Mesenteric fat pad (tissue), 1 donor: ENCODE results near the gene OPCML. TPM values are rescaled to one million over a fixed set of nuclear protein-coding genes. Genes with fewer than 3 reads are reported as not detected.

Experiments
- DNase-seq: peaks from one replicate; pipeline ENCODE4 v3.0.0-alpha.2; 2020; ENCODE audit warnings: low spot score
- total RNA-seq: library from RNA; stranded (reverse); fragmentation: NEBNext Ultra II Directional; extraction: Animal tissue kit (Norgen Biotek cat#: 25700); gene quantifications from one replicate; pipeline ENCODE4 v1.2.1, GENCODE V29; 2021
- donor health status: DM: yes; HTN: yes; CAD: no.

The OPCML gene
- total RNA-seq, 1 donor from 2014 or later = 0.39 TPM

DNA sequence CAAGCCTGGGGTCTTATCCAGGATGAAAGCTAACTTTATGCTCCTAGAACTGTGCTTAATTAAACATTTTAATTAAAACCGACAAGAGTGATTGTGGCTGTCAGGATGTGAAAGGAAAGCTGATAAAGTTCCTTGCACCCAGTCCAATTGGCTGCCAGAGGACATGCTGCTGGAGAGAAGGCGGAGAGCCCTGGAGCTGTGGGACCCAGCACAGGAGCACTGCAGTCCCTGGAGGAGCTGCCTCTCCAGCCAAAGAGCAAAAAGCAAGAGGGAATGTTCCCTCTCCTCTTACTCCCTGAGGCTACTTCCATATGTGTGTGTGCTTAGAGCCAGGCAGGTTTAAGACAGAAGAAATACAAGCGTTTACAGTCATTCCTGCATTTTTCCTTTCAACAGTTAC lies 118.6 kb downstream of the OPCML start:
- DNase-seq = no peak

DNA sequence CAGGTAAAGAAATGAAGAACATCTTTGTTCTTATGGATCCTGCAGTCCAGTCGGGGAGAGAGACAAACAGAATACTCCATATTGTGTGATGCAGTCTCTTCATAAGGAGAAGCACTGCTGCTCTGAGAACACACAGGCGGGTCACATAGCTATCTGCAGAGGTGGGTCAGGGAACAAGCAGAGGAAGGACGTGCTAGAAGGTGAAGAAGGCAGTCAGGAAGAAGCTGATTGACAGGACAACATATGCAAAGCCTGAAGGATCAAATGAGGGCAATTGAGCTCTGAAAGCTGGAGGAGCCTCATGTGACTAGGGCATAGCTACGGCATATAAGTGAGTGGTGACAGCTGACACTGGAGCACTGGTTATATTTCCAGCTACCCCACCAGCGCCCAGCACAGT lies 122.5 kb downstream of the OPCML start:
- DNase-seq = no peak

DNA sequence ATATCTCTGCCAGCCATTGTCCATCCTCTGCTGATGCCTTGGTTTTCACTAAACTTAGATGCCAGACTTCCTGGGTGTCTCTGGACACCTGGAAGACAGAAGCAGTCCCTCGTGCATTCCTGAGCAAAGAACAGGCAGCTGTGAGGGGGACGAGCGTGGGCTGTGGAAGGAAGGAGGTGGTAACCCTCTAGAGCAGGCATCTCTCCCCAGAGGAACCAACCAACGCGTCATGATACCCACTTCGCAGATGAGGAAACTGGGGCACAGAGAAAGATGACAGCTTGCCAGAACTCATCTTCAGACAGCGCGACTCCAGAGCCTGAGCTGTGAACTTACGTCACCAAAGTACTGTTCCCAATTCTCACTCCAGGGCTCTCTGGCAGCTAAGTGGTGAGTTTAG lies 123.4 kb downstream of the OPCML start:
- DNase-seq = no peak

DNA sequence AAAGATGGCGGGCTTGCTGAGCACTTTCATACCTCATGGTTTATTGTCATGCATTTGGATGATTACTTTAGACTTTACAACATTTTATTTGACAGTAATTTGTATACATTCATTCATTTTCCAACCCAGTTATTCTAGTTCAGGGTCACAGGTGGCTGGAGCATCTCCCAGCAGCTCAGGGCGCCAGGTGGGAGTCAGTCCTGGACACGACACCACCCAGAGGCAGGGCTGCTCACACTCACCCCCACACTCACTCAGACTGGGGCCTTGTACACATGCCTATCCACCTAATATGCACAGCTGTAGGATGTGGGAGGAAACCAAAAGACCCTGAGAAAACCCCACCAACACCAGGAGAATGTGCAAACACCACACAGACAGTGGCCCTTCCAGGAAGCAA lies 123.9 kb downstream of the OPCML start:
- no peak for DNase-seq

DNA sequence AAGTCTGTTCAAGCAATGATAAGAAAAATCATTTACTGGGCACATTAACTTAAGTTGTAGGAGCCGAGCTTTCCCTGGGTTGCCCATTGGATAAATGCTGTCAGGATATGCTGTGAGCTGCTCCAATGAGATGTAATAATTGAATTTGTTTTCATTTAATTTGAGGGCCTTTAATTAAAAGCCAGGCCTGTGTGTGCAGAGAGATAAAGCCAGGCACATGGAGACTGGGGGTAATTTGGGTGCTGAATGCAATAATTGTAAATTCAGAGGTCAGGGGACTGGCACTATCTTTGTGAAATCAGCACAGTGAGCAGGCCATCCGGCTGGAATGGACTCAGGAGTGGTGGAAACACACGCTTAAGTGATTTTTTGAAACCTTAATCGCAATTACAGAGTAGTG lies 125.8 kb downstream of the OPCML start:
- DNase-seq = no peak

DNA sequence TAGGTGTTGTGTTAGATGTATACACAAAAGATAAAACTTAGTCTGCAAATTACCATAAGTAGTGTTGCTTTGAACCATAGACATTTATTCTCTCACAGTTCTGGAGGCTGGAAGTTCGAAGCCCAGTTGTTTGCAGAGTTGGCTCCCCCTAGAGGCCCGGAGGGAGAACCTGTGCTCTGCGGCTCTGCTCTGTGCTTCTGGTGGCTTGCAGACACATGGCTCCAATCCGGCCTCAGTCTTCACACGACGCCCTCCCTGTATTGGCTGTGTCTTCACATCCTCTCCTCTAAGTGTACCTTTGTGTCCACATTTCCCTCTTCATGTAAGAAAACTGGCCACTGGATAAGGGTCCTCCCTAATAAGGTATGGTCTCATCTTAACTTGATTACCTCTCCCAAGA lies 128.4 kb downstream of the OPCML start:
- no peak for DNase-seq

DNA sequence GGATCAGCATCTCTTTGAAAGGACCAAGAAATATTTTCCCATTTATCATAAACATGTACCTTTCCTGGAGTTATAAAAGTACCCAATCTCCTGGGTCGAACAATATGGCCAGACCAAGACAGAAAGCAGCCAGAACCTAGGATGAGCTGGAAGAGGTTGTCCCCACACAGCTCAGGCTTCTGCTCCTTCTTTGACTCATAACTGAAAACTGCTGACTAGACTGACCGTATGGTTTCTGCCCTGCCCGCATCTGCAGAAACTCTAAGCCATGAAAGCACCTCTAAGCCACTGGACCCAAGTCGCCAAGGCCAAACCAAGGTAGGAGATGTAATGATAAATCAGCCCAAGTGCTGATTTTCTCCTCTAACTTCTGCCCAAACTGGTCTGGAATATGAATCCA lies 129.8 kb downstream of the OPCML start:
- DNase-seq = no peak

DNA sequence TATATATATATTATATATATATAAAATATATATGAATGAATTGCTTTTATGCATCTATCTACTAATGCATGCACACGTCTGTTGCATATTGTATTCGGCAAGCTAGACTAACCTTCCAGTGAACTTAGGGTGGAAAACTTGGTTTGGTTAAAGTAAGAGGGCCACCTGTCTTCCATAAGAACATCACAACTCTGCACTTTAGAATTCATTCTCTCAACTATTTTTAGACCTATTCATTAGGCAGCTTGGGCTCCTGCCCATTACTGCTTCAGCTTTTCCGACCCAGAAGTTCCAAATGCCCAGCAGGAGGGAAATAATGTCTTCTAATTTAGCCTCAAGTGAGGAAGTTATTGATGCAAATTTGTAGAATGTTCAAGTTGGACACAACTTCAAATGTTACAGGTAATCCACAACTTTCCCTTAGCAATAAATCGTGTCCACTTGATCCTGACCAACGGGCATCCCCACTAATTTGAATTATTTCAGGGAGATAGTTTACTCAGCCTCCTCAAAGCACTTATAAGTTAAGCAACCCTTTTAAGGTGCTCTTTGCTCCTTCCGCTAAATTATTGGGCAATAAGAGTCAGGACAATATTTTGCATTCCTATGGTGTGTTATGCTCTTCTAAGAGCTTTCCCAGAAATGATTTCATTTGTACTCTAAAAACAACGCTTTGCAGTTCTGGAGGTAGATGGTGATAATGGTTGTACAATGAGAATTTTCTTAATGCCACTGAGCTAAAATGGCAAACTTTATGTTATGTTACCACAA lies 132.3 kb downstream of the OPCML start:
- DNase-seq = no peak

DNA sequence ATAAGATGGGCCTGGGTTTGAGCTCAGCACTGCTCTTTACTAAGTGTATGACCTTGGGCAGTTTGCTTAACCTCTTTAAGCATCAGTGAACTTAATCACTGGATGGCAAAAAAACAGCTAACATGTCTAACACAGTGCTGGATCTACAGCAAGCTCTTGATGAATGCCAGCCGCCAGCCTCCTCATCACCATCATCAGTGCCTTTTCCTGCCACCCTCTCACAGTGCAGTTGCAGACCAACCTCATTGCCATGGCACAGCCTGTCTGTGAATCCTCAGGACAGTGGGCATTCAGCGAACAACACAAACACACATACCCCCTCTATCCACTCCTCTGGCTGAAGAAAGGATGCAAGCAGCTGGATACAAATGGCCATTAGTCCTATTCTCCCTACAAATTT lies 133.0 kb downstream of the OPCML start:
- DNase-seq = no peak

DNA sequence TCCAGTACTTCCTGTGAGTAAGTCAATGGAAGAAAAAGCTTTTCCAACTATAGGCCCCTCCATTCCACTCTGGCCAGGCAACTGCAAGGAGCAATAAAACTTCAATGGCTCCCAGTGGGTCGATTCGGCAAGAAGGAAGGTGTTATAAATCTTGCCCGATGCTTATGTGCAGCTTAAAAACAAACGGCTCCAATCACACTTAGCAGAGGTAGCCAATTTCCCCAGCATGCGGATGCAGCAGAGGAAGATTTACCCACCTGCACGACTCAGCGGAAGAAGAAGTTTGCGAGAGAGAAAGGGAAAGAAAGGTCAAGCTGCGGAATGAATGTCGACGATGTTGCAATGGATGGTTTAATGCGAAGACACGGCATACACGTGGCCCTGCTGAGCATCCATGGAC lies 141.5 kb downstream of the OPCML start:
- DNase-seq = no peak

DNA sequence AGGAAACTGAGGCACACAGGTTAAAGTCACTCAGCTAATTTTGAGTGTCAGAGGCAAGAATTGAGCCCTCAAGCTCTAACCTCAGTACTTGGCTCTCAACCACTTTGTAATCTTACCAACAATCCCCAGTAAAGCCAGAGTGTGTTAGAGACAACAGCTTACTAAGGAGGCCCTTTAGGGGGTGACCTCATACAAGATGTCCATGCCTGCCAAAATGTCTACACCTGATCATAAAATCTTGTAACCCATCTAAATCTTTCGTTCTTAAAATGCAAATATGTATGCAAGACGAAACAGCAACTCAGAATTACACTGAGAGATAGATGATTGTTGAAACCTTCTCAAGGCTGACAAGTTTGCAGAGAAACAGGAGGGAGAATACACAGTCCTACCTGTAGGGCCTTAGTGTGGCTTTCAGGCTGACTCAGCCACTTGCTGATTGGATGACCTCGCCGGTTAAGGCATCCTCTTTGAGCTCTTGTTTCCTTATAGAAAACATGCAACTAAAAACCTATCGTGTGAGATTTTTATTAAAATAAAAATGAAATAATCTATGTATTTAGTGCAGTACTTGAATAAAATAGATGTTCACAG lies 143.2 kb downstream of the OPCML start:
- DNase-seq = no peak

DNA sequence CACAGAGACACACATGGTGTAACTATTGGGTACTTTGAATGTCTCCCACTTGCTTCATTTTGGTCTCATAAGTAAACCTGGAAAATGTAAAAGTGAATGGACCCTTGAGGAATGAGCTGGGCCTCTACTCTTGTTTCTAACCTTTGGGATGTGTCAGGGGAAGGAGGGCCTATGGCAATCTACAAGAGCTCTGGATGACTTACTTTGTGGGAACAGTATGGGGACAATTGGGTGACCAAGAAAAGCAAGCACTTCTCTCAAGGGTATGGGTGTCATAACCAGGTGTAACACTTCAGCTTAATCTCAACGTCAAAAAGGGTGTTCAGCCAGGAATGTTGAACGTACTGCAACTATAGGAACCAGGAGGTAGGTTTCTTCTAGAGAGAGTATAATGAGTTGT lies 144.0 kb downstream of the OPCML start:
- DNase-seq = no peak

DNA sequence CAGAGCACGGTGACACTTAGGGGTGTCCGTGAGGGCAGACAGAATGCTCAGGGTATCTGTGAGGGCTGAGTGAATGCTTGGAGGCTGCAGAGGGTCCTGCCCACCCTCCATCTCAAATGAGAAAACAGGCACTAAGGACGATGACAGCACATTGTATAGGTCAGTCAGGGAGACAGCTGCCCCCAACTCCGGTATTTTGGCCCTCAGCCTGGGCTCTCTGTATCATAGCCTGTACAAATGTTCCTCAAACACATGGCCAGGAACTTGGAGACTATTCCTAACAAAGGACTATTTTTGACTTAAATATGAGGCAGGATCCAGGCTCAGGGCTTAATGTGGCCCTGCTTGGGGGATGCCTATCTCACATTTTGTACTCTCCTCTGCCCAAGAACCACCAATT lies 145.4 kb downstream of the OPCML start:
- no peak for DNase-seq

DNA sequence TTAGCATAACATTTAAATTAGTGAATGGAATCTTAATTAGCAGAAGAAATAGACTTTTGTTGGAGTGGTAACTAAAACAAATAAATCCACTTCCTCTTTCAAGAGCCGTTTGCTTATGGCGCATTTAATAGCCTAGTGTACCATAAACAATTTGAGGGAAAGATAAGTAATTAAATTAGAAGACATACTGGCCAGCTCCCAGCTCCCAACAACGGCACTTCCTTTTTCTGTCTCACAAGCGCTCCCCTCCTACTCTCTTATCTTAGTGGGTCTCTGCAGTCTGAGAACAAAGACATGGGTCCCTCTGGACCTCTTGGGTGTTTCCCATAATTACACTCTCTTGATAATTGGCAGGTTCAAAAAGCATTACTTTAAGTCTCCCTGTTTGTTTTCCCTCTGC lies 146.0 kb downstream of the OPCML start:
- no peak for DNase-seq

DNA sequence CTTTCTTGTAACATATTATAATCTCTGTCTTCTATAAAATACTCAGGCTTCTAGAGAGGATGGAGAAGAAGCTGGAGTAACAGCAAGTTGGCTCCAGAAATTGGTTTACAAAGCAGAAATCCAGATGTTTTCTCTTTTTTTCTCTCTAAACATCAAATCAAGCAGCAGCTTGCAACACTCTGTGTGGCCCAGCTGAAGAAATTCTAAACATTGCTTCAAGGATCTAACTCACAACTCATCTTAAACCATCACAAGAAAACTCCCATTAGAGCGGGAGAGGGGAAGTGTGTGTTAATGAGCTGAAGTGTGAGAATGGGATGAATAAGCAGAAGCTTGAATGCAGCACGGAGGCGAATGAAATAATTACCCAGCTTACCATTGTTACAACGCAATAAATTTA lies 146.5 kb downstream of the OPCML start:
- no peak for DNase-seq

DNA sequence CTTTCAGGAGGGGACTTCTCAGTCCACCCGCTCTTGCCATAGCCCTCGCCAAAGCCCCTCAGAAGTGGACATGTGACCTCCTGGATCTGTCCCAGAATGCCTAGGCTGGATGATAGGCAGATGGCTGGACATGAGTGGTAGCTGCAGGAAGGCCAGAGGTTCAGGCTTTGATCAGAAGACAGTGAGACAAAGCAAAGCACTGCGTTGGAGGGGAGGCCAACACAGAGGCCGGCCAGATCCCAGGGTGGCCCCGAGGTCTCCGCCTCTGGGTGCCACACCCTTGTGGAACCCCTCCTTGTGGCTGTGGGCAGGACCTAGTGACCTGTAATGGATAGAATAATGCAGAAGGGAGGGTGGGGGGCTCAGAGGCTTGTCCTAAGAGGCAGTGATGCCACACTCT lies 147.6 kb downstream of the OPCML start:
- DNase-seq = no peak

DNA sequence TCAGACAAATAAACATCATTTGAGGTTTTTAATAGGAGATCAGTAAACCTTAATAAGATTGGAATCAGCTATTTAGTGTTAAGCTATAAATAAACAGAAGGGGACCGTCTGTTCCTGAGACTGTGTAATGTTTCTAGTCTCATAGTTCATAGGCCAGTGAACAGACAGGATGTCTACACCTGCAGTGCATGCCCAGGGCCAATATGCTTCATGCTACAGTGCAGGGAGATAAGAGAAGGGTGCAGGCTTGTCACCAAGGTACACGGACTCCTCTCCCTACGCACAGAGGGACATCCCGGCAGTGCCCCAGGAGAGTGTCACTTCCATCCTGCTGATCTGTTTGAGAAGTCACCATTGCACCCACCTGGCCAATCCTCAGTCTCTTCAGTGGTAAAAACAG lies 148.6 kb downstream of the OPCML start:
- DNase-seq = no peak

DNA sequence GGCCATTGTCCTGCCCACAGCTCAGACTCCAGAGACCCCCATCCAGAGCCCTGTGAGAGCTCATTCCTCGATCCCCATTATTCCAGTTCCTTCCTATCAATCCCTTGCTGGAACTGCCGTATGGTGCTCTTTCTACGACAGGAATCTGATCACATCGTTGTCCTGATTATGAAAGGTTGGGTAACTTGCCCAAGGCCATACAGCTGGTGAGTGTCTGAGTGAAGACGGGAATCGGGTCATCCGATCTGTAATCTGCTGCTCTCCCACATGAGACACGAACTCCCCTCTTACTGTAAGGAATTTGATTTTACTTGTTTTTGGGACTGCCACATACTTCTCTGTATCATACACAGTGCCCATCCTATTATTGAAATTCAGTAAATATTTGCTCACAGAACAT lies 149.1 kb downstream of the OPCML start:
- no peak for DNase-seq

DNA sequence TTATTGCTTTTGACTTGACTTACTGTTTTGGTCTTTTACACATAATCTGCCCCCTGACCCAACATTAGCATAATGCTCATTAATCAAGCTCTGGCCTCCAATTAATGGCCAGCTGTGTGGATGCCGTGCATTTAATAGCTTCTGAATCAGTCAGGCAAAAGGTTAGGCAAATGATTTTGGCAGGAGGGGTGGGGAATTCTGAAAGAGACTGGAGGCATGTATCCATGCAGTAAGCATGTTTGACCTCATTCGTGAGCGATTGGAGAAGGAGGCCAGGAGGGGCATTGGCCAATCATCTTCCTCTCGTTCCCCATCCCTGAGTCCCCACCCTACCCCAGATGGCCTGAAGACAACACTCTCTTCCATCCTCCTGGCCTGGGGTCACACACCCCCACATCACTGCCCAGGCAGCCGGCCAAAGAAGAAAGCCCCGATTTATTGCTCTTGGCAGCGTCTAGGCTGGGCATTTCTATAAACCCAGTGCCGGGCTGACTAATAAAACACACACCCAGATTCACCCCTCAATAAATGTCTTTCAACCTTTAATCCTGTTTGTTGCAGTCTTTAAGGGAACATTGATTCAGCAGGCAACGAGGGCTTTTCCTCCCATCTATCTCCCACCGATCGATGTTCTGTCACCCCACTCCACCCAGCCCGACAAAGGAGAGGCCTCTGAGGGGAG lies 150.0 kb downstream of the OPCML start:
- DNase-seq = no peak

DNA sequence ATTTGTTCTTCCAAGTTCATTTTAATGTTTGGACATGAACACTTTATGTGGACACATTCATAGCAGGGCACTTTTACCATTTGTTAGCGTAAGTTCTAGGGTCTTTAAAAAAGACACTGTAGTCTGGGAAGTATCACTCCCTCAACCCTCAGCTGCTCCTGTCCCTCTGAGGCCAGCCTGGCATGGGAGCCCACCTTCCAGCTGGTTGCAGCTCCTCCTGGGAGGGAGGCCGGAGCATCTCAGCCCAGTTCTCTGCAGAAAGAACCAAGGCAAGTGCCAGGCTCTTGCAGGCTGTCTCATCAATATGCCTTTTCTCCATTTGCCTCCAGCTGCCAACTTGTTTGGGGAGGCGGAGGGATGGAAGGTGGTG lies 150.6 kb downstream of the OPCML start:
- DNase-seq = no peak

DNA sequence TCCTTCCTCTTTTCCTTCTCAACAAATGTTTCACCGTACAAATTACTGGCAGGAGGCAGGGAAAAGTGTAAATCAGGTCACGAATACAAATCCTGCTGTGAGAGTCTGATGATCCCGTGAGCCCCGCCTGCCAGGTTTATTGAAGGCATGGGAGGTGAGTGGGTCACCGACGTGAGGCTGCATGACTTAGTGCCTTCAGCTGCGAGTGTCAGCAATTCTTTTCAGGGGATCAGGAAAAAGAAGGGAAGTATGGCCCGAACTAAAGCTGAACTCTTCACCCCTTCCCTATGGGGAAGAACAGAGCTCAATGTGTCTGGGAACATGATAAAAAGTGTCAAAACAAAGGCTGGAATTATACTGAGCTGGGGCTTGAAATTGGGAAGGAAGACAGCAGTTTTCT lies 166.2 kb downstream of the OPCML start:
- DNase-seq = no peak

DNA sequence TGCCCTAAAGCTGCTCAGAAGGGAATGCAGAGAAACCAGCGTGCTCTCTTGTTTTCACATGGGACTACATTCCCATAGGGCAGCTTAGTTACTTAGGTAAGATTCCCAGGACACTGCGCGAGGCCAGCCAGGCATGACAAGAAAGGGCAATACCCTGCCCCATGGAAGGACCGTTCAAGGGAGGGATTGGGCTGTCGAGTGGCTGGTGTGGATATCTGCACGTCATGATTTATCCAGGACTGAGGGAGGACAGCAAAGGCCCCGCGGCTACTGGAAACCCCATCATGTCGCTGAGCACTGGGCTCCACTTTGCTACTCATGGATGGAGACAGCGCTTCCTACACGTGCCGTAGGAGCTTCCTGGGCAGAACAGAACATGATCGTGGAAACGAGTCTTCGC lies 169.4 kb downstream of the OPCML start:
- no peak for DNase-seq

DNA sequence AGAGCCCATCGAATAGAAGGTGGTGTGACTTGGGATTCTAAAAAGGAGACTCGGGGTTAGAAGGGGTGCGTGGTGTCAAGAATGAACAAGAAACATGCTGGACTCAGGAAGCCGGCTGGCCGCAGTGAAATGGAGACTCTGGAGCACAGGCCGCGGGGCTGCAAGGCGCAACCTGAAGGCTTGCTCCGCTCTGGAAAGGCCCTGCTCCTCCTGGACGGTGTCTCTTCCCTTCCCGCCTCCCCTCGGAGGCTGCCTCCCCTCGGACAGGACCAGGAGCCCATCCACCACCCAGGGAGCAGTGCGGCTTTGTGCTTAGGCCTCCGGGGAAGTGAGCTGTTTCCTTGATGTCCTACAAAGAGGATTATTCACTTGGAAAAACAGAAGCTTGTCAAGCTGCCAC lies 170.1 kb downstream of the OPCML start:
- DNase-seq = no peak
